HG03103 (cell line): ENCODE results near the gene NRIP3.
"Not testable (repeated sequence)": the region's sequence is repeated elsewhere in the genome, so short reads cannot be mapped to it uniquely, and the experiment has no call there.

ENCODE experiments used
- ATAC-seq: cut with Tn5 transposase; IDR thresholded peaks from one replicate; pipeline ENCODE4 v1.9.1; 2021; ENCODE audit warnings: low read depth; ENCODE audit not compliant: unreplicated experiment

NRIP3 gene

GRCh38 chr11:9016916-9017642 lies 13.3 kb upstream of the NRIP3 start:
- ATAC-seq, result no peak

GRCh38 chr11:9015677-9016076 lies 11.9 kb upstream of the NRIP3 start:
- ATAC-seq, result no peak

DNA sequence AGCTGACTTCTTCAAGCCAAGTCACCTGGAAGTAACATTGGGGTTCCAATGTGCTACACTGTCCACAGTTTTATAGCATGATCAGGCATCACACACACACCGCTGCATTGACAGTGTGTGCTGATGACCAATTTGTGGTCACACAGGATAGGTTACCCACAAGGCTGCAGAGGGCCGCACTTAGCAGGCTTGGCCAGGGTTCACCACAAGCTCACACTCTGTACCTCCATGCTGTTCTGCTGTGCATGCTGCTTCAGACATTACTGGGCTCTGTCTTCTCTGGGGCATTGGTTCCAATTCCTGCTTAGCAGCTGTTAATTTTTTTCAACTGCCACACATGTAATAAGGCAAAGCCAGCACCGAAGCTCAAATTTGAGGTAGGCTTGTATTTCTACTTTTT lies 11.0 kb upstream of the NRIP3 start:
- no peak for ATAC-seq

DNA sequence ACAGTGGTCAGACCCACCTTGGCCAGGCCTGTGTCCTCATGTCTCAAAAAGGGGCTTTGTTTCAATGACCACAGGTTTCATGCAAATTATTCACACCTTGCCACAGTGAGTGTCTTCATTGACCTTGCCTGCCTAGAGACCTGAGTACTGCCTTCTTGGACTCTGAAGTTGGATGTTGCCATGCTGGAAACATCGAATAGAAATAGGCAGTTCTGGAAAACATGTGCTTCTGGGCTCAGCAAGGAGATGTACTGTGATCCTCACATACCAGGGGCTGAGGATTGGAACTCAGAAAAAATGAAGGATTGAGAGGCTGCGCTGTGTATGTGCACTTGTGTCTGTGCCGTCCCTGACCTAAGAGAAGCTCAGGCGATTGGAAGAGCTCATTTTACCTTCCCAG lies 9.6 kb upstream of the NRIP3 start:
- ATAC-seq, result no peak

DNA sequence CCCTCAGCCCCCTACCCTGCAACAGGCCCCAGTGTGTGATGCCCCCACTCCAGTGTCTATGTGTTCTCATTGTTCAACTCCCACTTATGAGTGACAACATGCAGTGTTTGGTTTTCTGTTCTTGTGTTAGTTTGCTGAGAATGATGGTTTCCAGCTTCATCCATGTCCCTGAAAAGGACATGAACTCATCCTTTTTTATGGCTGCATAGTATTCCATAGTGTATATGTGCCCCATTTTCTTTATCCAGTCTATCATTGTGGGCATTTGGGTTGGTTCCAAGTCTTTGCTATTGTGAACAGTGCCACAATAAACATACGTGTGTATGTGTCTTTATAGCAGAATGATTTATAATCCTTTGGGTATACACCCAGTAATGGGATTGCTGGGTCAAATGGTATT lies 5.7 kb upstream of the NRIP3 start:
- not testable (repeated sequence) for ATAC-seq

DNA sequence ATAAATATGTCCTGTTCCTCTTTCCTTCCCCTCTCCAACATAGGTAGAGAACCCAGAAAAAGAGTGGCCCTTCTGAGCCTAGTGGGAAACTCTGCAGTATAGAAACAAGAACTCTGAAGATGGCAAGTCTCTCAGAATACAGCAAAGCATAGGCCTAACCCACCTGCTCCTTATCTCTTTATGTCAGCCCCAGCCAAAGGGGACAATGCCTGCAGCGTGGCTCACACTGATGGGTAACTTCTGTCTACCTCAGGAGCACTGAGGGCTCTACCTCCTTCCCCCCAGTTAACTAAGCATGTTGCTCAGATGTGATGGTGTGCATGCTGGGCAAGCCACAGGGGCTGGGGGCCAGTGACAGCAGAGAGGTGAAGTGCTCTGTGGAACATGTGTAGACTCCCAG lies 4.9 kb upstream of the NRIP3 start:
- ATAC-seq, result no peak

- no peak for ATAC-seq
These were observed 4.3 kb upstream of the NRIP3 start for GRCh38 chr11:9008011-9008550.

GRCh38 chr11:9005087-9005486 lies 1.3 kb upstream of the NRIP3 start:
- ATAC-seq, result no peak

- no peak for ATAC-seq
These were observed 554 bp upstream of the NRIP3 start for GRCh38 chr11:9004183-9004926.

DNA sequence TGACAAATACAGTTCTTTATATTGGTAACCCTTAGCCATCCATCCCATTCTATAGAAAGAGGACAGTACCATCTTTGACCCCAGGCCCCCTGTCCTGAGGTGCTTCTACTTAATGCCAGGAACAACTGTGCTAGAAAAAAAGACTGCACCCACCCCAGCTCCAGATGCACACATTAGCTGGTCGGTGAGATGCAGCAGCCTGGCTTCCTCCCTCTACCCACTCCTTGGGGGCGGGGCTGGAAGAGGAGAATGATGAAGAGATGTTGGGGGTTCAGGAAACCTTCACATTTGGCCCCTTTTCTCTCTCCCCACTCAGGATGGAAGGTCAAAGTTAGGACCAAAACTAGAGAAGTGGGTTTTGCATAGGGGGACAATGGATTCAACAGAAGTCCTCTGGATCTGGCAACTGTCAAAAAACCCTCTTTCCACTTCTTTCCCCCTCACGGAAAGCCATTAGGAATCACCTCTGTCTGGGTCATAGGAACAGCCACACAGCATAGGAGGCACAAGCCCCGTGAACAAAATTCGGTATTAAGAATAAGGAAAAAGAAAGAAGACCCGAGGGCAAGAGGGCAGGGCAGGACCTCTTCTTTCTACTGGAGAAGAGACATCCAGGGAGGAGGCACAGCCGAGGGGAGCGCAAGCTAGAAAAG lies 755 bp downstream of the NRIP3 start:
- no peak for ATAC-seq

DNA sequence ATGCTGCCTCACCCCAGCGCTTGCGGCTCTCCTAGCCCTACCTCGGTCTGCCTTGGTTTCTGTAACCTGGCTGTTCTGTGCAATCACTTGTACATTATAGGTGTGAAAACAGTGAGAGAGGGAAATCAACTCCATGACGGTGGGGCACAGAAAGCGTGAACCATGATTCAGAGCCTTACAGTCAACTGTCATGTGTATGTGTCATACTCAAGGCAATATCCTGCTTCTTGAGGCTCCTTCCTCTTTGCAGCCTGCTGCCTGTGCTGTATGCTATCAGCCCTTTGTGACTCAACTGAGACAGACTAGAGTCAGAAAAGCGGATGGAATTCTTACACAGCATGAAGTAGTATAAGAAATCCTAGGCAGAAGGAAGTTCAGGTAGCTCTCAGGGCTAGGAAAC lies 2.1 kb downstream of the NRIP3 start:
- no peak for ATAC-seq

DNA sequence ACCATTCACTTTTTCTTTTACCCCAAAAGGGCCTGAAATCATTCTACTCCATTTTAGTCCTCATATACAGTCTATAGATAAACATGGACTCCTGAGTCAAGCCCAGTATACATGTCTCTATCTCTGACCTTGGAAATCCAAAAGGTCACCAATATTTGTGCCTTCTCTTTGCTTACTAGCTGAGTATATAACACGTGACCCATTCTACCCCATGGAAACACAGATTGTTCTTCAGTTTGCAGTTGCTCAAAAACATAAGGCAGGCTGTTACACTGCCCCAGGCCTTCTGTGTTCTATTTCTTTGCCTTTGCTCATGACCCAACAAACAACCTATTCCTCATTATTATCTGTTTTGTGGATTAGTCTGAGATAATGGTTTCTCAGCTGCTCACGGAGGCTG lies 5.8 kb downstream of the NRIP3 start:
- ATAC-seq, result no peak

DNA sequence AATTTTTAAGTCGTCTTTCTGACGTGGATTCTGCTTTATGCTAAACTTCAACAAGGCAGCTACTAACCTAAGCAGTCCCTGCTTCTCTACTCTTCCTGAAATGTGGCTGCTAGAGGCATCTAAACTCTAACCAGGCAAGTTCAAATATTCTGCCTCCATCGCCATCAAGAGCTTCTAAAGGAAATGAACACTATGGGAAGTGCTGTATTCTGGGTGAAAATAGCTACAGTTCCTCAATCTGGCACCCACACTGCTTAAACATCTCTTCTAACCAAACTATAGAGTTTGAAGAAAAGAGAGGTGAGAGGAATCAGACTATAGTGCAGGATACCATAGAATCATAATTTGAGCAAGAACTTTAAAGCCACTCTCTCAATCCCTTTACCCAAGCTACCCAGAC lies 6.3 kb downstream of the NRIP3 start:
- no peak for ATAC-seq

- ATAC-seq, result no peak
These were observed 14.3 kb downstream of the NRIP3 start for GRCh38 chr11:8989453-8989852.

- ATAC-seq, result no peak
These were observed 15.2 kb downstream of the NRIP3 start for GRCh38 chr11:8988329-8989234.

GRCh38 chr11:8987446-8987845 lies 16.4 kb downstream of the NRIP3 start:
- no peak for ATAC-seq

- ATAC-seq, result not testable (repeated sequence)
These were observed 17.0 kb downstream of the NRIP3 start for GRCh38 chr11:8986772-8987171.

- ATAC-seq, result no peak
These were observed 18.3 kb downstream of the NRIP3 start for GRCh38 chr11:8985462-8985861.

GRCh38 chr11:8983552-8983951 lies 20.2 kb downstream of the NRIP3 start:
- ATAC-seq, result no peak

- no peak for ATAC-seq
These were observed 23.3 kb downstream of the NRIP3 start for GRCh38 chr11:8980485-8980884.
